GM12878 (cell line): ENCODE results near the gene CC2D1A. TPM values are rescaled to one million over a fixed set of nuclear protein-coding genes. Genes with fewer than 3 reads are reported as not detected.

Experiments used
- ATAC-seq: fragments of 200-7000 bp; cut with Tn5 transposase; 3 replicates; pipeline ENCODE4 v1.9.1; 2020; ENCODE audit warnings: mild to moderate bottlenecking, moderate library complexity
- BruUV-seq: library from RNA; stranded (reverse); fragments of 400-500 nt; replicated peaks from 2 replicates; lab custom pipeline; 2021; lab: Mats Ljungman, UMichigan
- CTCF ChIA-PET: fragments of 300-600 bp; sonication (Branson Sonifier 250); formaldehyde crosslinking; extraction: SDS; loops from one replicate; lab custom pipeline; 2021; ENCODE audit warnings: inconsistent platforms; lab: Yijun Ruan, JAX
- POLR2A ChIA-PET: fragments of 350-600 bp; formaldehyde crosslinking; extraction: SDS; loops from one replicate; lab custom pipeline; 2021; ENCODE audit warnings: inconsistent platforms; lab: Charles Lee
- RAD21 ChIA-PET: fragments of 300-600 bp; sonication (Branson Sonifier 250); formaldehyde crosslinking; loops from one replicate; lab custom pipeline; 2023; ENCODE audit warnings: antibody characterized with exemption; ENCODE audit not compliant: unreplicated experiment; lab: Charles Lee
- SMC1A ChIA-PET: fragments of 300-600 bp; sonication (Branson Sonifier 250); formaldehyde crosslinking; loops from one replicate; lab custom pipeline; 2023; ENCODE audit not compliant: unreplicated experiment, uncharacterized antibody; lab: Charles Lee
- DNase-seq: peaks from one replicate; pipeline ENCODE4 v3.0.0-alpha.2; 2011; ENCODE audit warnings: low read depth, low spot score
- FAIRE-seq: peaks from 3 replicates; lab custom pipeline; 2011; peaks lifted over from hg19 to GRCh38; lab: Jason Lieb, UNC
- H2AFZ ChIP-seq: 2 replicates; pipeline ENCODE4 v1.6.0; 2011; ENCODE audit warnings: low read depth, low read length, control low read depth; ENCODE audit not compliant: control insufficient read depth
- H3K27ac ChIP-seq: 2 replicates; pipeline ENCODE4 v1.5.1; 2011; ENCODE audit warnings: control low read depth; ENCODE audit not compliant: control insufficient read depth, insufficient read depth
- H3K27me3 ChIP-seq, 2 experiments: replicated peaks in 1 of 2; 2 replicates each; pipeline versions ENCODE4 v1.6.0 to v1.6.1; 2011; ENCODE audit warnings: low read length in 1 of 2; ENCODE audit not compliant: control insufficient read depth in 2 of 2, insufficient read depth in 2 of 2
- H3K36me3 ChIP-seq, 2 experiments: 2 replicates each; pipeline ENCODE4 v1.5.1; 2011; ENCODE audit warnings: low read length in 1 of 2; ENCODE audit not compliant: control insufficient read depth in 2 of 2, insufficient read depth in 2 of 2
- H3K4me1 ChIP-seq: 2 replicates; pipeline ENCODE4 v1.6.1; 2011; ENCODE audit warnings: mild to moderate bottlenecking, low read length, moderate library complexity, mixed read lengths; ENCODE audit not compliant: control insufficient read depth, insufficient read depth
- H3K4me2 ChIP-seq: 2 replicates; pipeline ENCODE4 v1.6.0; 2011; ENCODE audit warnings: control low read depth; ENCODE audit not compliant: control insufficient read depth, insufficient read depth
- H3K4me3 ChIP-seq: fragments of 200-600 bp; sonication (generic); 2 replicates; pipeline ENCODE4 v1.5.1; 2016
- H3K79me2 ChIP-seq: 2 replicates; pipeline ENCODE4 v1.6.0; 2011; ENCODE audit warnings: low read length; ENCODE audit not compliant: control insufficient read depth, insufficient read depth
- H3K9ac ChIP-seq: 2 replicates; pipeline ENCODE4 v1.8.0; 2011; ENCODE audit warnings: low read length, control low read depth, mixed read lengths; ENCODE audit not compliant: control insufficient read depth, insufficient read depth
- H3K9me3 ChIP-seq: replicated peaks from 3 replicates; pipeline ENCODE4 v1.5.1; 2011; ENCODE audit warnings: mild to moderate bottlenecking, low read length; ENCODE audit not compliant: control insufficient read depth, insufficient read depth
- H4K20me1 ChIP-seq: 2 replicates; pipeline ENCODE4 v1.6.0; 2011; ENCODE audit not compliant: control insufficient read depth, insufficient read depth
- BACH1 ChIP-seq: fragments of 450-650 bp; IDR thresholded peaks from 2 replicates; pipeline ENCODE4 v1.6.1; 2017; ENCODE audit warnings: mild to moderate bottlenecking, borderline replicate concordance
- CREM ChIP-seq: IDR thresholded peaks from 2 replicates; pipeline ENCODE4 v1.6.1; 2014; ENCODE audit warnings: antibody characterized with exemption, low read depth
- HDGF ChIP-seq: fragments of 450-650 bp; IDR thresholded peaks from 2 replicates; pipeline ENCODE4 v1.6.1; 2016; ENCODE audit warnings: antibody characterized with exemption
- MTA3 ChIP-seq: IDR thresholded peaks from 2 replicates; pipeline ENCODE4 v1.6.1; 2012; ENCODE audit warnings: low read length, inconsistent platforms, borderline replicate concordance
- MYC ChIP-seq: IDR thresholded peaks from 2 replicates; pipeline ENCODE4 v1.6.1; 2011; ENCODE audit warnings: mild to moderate bottlenecking, low read length, moderate library complexity, inconsistent platforms; ENCODE audit not compliant: insufficient read depth, insufficient replicate concordance, insufficient read length, severe bottlenecking
- POLR2A ChIP-seq: IDR thresholded peaks from 2 replicates; pipeline ENCODE4 v1.6.1; 2011; ENCODE audit warnings: low read depth, mild to moderate bottlenecking, low read length
- RFX5 ChIP-seq: IDR thresholded peaks from 2 replicates; pipeline ENCODE4 v1.6.1; 2011; ENCODE audit warnings: low read depth, low read length, improper control_type of control experiment
- SMARCA5 ChIP-seq: fragments of 450-650 bp; IDR thresholded peaks from 2 replicates; pipeline ENCODE4 v1.6.1; 2017; ENCODE audit warnings: mild to moderate bottlenecking
- STAT1 ChIP-seq: fragments of 450-650 bp; conservative IDR thresholded peaks from 2 replicates; pipeline ENCODE4 v1.6.1; 2014; ENCODE audit warnings: antibody characterized with exemption, mild to moderate bottlenecking
- TCF7 ChIP-seq: IDR thresholded peaks from 2 replicates; pipeline ENCODE4 v1.6.1; 2014; ENCODE audit warnings: antibody characterized with exemption, borderline replicate concordance
- ZNF24 ChIP-seq: fragments of 450-650 bp; IDR thresholded peaks from 2 replicates; pipeline ENCODE4 v1.6.1; 2017; ENCODE audit warnings: antibody characterized with exemption, mild to moderate bottlenecking
- WGBS: methylation state at CpG from one replicate; pipeline ENCODE4 v1.1.6; 2016; ENCODE audit warnings: low lambda C conversion rate; ENCODE audit not compliant: insufficient replicate concordance, insufficient coverage; ENCODE audit errors: missing lambda C conversion rate; 5-methylcytosine and 5-hydroxymethylcytosine counted together
- in situ Hi-C: fragments of 300-500 bp; cut with MboI; formaldehyde crosslinking; loops from 9 replicates; pipeline ENCODE4 v1.14.3; 2018; ENCODE audit warnings: mixed read lengths
- intact Hi-C: fragments of 100-400 bp; cut with micrococcal nuclease; formaldehyde crosslinking; loops from one replicate; pipeline ENCODE4 v1.14.2; 2022; ENCODE audit not compliant: unreplicated experiment
- polyA plus RNA-seq, 11 experiments: library from polyadenylated mRNA; depleted of rRNA in 4 of 11; unstranded in 6 of 11; stranded (reverse) in 5 of 11; fragments of >200 nt; fragmentation: Nextera tagmentation in 4 of 11; fragmentation: Illumina TruSeq in 1 of 11; extraction: Ambion mirVana in 4 of 11; extraction: Trizol in 1 of 11; gene quantifications; 1 replicate in 1 of 11; 2 replicates in 10 of 11; pipeline versions ENCODE4 v1.2.1 to v1.2.3, GENCODE V29; 2011 to 2016; ENCODE audit warnings: inconsistent platforms in 2 of 11, missing spikeins in 2 of 11, low read depth in 1 of 11
- total RNA-seq, 4 experiments: library from RNA; depleted of rRNA in 3 of 4; stranded (reverse); fragments of >200 nt in 3 of 4; fragmentation: Illumina TruSeq in 1 of 4; extraction: Trizol in 1 of 4; gene quantifications; 2 replicates each; pipeline versions ENCODE4 v1.2.1 to v1.2.3, GENCODE V29; 2013 to 2021
- TF ChIP-seq, protein P1 (sequence below): fragments of 450-650 bp; IDR thresholded peaks from 2 replicates; pipeline ENCODE4 v1.6.1; 2017; ENCODE audit warnings: antibody characterized with exemption, mild to moderate bottlenecking, moderate library complexity
- TF ChIP-seq, protein P2 (sequence below): IDR thresholded peaks from 2 replicates; pipeline ENCODE4 v1.6.1; 2011; ENCODE audit warnings: mild to moderate bottlenecking, low read depth, low read length, moderate library complexity; ENCODE audit not compliant: insufficient replicate concordance
- TF ChIP-seq, protein P3 (sequence below): fragments of 450-650 bp; IDR thresholded peaks from 2 replicates; pipeline ENCODE4 v1.6.1; 2016; ENCODE audit warnings: mild to moderate bottlenecking
- TF ChIP-seq, protein P4 (sequence below): fragments of 450-650 bp; formaldehyde crosslinking; IDR thresholded peaks from 2 replicates; pipeline ENCODE4 v1.5.0; 2022; ENCODE audit warnings: mild to moderate bottlenecking, missing genetic modification characterization
- TF ChIP-seq, protein P5 (sequence below): fragments of 450-650 bp; IDR thresholded peaks from 2 replicates; pipeline ENCODE4 v1.6.1; 2014; ENCODE audit warnings: mild to moderate bottlenecking

Gene CC2D1A
- total and polyA plus RNA-seq, 10 of the 15 experiments (the other 5 are each of a cell fraction or from before 2014, with no cell fraction given), result 0.13 to 36.1 (median 16.1) TPM

DNA sequence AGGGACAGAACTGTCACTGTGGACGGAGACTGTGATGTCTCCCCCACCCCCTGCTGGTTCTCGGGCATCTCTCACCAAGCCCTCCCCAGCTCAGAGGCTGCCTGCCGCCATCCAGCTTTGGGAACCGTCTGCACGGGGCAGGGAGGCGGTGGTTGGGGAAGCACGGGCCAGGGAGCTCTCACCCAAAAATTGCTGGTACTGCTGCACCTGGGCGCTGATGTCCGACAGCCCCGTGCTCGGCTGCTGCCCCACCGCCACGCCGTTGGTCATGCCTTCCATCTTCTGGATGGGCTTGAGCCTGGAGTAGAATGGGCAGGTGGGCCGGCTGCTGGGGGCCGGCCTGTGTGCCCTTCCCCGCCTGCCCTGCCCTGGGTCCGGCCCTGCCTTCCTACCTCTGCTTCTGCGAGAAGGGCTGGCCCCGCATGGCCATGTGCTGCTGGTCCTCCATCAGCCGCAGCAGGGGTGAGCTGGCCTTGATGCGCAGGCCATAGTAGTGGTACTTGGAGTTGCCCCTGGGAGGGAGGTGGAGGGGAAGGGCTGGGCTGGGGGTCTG lies 62.5 kb downstream of the CC2D1A start:
- H2AFZ ChIP-seq, result no peak overlapping the region
- WGBS, result 98% methylated on average over 20 of the region's 22 CpGs
- ATAC-seq (no peak), DNase-seq (no peak), FAIRE-seq (no peak)
- H3K79me2 ChIP-seq, result no peaks in the 10 kb centered on the region
- H3K4me1 ChIP-seq, result no peaks in the 10 kb centered on the region
- POLR2A ChIA-PET, result no interaction called here
- SMC1A ChIA-PET, result no interaction called here
- in situ Hi-C loops, result no loop called here
- no peak overlapping the region for H3K4me3 ChIP-seq
- H3K4me2 ChIP-seq, result no peak overlapping the region
- peaks cover 0 to 5% of the 10 kb centered on the region in 2 experiments; a peak in 3 of 4 replicates for H3K36me3 ChIP-seq
- RAD21 ChIA-PET, result interaction anchor here (0.6 kb wide), 1 partner anchor 65 kb away, joined by 4 read pairs; no protein-coding TSS in a partner anchor
- no peak overlapping the region for H3K9ac ChIP-seq
- TF ChIP-seq, protein P1, sequence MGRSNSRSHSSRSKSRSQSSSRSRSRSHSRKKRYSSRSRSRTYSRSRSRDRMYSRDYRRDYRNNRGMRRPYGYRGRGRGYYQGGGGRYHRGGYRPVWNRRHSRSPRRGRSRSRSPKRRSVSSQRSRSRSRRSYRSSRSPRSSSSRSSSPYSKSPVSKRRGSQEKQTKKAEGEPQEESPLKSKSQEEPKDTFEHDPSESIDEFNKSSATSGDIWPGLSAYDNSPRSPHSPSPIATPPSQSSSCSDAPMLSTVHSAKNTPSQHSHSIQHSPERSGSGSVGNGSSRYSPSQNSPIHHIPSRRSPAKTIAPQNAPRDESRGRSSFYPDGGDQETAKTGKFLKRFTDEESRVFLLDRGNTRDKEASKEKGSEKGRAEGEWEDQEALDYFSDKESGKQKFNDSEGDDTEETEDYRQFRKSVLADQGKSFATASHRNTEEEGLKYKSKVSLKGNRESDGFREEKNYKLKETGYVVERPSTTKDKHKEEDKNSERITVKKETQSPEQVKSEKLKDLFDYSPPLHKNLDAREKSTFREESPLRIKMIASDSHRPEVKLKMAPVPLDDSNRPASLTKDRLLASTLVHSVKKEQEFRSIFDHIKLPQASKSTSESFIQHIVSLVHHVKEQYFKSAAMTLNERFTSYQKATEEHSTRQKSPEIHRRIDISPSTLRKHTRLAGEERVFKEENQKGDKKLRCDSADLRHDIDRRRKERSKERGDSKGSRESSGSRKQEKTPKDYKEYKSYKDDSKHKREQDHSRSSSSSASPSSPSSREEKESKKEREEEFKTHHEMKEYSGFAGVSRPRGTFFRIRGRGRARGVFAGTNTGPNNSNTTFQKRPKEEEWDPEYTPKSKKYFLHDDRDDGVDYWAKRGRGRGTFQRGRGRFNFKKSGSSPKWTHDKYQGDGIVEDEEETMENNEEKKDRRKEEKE, result no peak
- TF ChIP-seq SMARCA5 (no peak), CREM (no peak), STAT1 (no peak), POLR2A (no peak), TCF7 (no peak), RFX5 (no peak), HDGF (no peak), MYC (no peak), ZNF24 (no peak), BACH1 (no peak), MTA3 (no peak)
- TF ChIP-seq, protein P2, sequence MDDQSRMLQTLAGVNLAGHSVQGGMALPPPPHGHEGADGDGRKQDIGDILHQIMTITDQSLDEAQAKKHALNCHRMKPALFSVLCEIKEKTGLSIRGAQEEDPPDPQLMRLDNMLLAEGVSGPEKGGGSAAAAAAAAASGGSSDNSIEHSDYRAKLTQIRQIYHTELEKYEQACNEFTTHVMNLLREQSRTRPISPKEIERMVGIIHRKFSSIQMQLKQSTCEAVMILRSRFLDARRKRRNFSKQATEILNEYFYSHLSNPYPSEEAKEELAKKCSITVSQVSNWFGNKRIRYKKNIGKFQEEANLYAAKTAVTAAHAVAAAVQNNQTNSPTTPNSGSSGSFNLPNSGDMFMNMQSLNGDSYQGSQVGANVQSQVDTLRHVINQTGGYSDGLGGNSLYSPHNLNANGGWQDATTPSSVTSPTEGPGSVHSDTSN, result no peak
- TF ChIP-seq, protein P3, sequence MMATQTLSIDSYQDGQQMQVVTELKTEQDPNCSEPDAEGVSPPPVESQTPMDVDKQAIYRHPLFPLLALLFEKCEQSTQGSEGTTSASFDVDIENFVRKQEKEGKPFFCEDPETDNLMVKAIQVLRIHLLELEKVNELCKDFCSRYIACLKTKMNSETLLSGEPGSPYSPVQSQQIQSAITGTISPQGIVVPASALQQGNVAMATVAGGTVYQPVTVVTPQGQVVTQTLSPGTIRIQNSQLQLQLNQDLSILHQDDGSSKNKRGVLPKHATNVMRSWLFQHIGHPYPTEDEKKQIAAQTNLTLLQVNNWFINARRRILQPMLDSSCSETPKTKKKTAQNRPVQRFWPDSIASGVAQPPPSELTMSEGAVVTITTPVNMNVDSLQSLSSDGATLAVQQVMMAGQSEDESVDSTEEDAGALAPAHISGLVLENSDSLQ, result no peak
- TF ChIP-seq, protein P4, sequence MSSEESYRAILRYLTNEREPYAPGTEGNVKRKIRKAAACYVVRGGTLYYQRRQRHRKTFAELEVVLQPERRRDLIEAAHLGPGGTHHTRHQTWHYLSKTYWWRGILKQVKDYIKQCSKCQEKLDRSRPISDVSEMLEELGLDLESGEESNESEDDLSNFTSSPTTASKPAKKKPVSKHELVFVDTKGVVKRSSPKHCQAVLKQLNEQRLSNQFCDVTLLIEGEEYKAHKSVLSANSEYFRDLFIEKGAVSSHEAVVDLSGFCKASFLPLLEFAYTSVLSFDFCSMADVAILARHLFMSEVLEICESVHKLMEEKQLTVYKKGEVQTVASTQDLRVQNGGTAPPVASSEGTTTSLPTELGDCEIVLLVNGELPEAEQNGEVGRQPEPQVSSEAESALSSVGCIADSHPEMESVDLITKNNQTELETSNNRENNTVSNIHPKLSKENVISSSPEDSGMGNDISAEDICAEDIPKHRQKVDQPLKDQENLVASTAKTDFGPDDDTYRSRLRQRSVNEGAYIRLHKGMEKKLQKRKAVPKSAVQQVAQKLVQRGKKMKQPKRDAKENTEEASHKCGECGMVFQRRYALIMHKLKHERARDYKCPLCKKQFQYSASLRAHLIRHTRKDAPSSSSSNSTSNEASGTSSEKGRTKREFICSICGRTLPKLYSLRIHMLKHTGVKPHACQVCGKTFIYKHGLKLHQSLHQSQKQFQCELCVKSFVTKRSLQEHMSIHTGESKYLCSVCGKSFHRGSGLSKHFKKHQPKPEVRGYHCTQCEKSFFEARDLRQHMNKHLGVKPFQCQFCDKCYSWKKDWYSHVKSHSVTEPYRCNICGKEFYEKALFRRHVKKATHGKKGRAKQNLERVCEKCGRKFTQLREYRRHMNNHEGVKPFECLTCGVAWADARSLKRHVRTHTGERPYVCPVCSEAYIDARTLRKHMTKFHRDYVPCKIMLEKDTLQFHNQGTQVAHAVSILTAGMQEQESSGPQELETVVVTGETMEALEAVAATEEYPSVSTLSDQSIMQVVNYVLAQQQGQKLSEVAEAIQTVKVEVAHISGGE (CRISPR knock-in tag), result no peak
- TF ChIP-seq, protein P5, sequence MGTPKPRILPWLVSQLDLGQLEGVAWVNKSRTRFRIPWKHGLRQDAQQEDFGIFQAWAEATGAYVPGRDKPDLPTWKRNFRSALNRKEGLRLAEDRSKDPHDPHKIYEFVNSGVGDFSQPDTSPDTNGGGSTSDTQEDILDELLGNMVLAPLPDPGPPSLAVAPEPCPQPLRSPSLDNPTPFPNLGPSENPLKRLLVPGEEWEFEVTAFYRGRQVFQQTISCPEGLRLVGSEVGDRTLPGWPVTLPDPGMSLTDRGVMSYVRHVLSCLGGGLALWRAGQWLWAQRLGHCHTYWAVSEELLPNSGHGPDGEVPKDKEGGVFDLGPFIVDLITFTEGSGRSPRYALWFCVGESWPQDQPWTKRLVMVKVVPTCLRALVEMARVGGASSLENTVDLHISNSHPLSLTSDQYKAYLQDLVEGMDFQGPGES, result no peak
- intact Hi-C loops, result no loop called here
- H3K27me3 ChIP-seq, result no peaks in the 10 kb centered on the region
- no peak overlapping the region for H3K27ac ChIP-seq
- no peaks in the 10 kb centered on the region for H4K20me1 ChIP-seq
- CTCF ChIA-PET, result no interaction called here
- no peaks in the 10 kb centered on the region for H3K9me3 ChIP-seq
- BruUV-seq, result no TSS peak
